GM19099 (cell line): ENCODE data around the gene CD300A.

Experiments
- POLR2A ChIP-seq: IDR thresholded peaks from 3 replicates; pipeline ENCODE4 v1.6.1; 2011; ENCODE audit warnings: low read depth; ENCODE audit not compliant: insufficient read length; ENCODE audit errors: extremely low read depth

Gene CD300A

GRCh38 chr17:74466111-74466827 is at the start of gene CD300A:
CD300A (plus strand) TSS chr17:74466634; CDS start chr17:74466704, 70 bp downstream.
- TF ChIP-seq POLR2A = peak; percentile 51

GRCh38 chr17:74417178-74418045 is 49.0 kb upstream of the CD300A start:
- TF ChIP-seq POLR2A = no peak

GRCh38 chr17:74419928-74420411 is 46.5 kb upstream of the CD300A start:
- TF ChIP-seq POLR2A = no peak

- TF ChIP-seq POLR2A = no peak
Measured at GRCh38 chr17:74424117-74424516, 42.3 kb upstream of the CD300A start.

- no peak for TF ChIP-seq POLR2A
Measured at GRCh38 chr17:74424657-74425056, 41.8 kb upstream of the CD300A start.

GRCh38 chr17:74426551-74427047 is 39.8 kb upstream of the CD300A start:
- TF ChIP-seq POLR2A = no peak

GRCh38 chr17:74427048-74427762 is 39.2 kb upstream of the CD300A start:
- no peak for TF ChIP-seq POLR2A

- no peak for TF ChIP-seq POLR2A
Measured at GRCh38 chr17:74427763-74428153, 38.7 kb upstream of the CD300A start.

- TF ChIP-seq POLR2A = no peak
Measured at GRCh38 chr17:74429604-74430384, 36.6 kb upstream of the CD300A start.

GRCh38 chr17:74430385-74430705 is 36.1 kb upstream of the CD300A start:
- no peak for TF ChIP-seq POLR2A

GRCh38 chr17:74430706-74431567 is 35.5 kb upstream of the CD300A start:
- TF ChIP-seq POLR2A = no peak

- no peak for TF ChIP-seq POLR2A
Measured at GRCh38 chr17:74431568-74432423, 34.6 kb upstream of the CD300A start, which contains the start of gene GPRC5C. GPRC5C (plus strand) TSS chr17:74432088; CDS start chr17:74439777, 7,689 bp downstream.

GRCh38 chr17:74432424-74432690 is 34.1 kb upstream of the CD300A start:
- TF ChIP-seq POLR2A = no peak
